GM18511 (cell line): ENCODE data around the gene DPT.

ENCODE experiments used
- ATAC-seq: cut with Tn5 transposase; IDR thresholded peaks from one replicate; pipeline ENCODE4 v1.9.1; 2021; ENCODE audit warnings: mild to moderate bottlenecking, moderate library complexity; ENCODE audit not compliant: unreplicated experiment

DPT gene

DNA sequence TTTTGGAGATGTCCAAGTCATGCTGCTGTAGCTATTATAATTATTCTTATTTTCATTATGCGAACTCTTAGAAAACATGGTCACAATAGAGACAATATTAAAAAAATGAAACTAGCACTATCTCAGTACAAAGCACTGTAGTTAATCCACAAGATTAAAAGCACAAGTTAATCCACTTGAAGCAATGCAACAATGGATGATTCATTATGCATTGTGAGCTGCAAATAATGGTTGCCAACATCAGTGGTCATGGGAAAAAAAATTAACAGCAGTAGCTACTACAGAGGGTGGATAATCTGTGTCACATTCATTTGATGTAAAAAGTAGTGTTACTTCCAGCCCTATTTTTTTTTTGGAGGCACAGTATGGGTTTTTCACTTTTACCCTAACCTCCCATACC, 56.7 kb downstream of the DPT start:
- ATAC-seq = no peak

DNA sequence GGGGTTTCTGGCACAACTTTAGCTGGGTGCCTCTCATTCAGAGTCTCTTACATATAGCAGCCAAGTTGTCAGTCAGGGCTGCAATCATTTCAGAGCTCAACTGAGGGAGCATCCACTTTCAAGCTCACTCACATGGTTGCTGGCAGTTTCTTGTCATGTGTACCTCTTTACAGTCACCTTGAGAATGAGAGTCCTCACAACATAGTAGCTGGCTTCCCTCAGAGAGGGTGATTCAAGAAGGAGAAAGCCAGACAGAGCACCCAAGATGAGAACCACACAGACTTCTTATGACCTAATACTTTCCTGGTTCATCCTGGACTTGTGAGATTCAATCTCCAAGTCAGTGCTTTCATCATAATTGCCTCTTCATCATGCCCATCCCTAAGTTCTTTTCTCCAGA, 57.2 kb downstream of the DPT start:
- no peak for ATAC-seq

DNA sequence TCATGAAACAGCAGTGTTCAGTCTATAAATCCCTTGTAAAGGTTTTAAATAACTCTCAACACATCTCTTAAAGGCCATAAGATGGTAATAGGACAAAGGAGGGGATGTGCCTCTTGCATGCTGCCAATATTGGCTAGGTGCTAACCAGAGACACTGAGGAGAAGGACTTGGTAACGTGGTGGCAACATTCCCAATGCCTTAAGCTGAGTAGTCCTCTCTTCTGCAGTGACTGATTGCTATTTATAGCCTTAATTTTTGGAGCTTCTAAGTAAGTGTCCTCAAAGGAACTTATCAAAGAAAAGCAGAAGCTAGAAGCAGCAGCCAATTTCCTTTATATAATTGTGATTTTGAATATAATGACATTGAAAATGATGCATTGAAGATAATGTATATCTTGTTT, 63.0 kb downstream of the DPT start:
- ATAC-seq = no peak

DNA sequence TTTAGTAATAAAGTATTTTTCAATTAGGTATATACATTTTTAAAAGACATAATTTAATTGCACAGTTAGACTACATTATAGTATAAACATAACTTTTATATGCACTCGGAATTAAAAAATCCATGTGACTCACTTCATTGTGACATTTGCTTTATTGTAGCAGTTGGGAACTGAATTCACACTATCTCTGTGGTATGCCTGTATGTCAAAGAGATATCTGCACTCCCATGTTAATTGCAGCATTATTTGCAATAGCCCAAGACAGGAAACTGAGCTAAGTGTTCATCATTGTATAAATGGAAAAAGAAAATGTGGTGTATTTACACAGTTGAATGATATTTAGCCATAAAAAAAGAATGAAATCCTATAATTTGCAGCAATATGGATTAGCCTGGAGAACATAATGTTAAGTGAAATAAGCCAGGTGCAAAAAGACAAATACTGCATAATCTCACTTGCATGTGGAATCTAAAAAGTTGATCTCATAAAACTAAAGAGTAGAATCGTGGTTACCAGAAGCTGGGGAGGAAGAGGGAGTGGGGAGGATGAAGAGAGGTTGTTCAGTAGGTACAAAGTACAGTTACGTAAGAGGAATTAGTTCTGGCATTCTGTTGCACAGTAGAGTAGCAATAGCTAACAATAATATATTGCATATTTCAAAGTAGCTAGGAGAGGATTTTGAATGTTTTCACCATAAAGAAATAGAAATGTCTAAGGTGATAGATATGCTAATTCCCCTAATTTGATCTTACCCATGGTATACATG, 64.8 kb downstream of the DPT start:
- no peak for ATAC-seq

GRCh38 chr1:168656485-168656884, 72.5 kb downstream of the DPT start:
- no peak for ATAC-seq

DNA sequence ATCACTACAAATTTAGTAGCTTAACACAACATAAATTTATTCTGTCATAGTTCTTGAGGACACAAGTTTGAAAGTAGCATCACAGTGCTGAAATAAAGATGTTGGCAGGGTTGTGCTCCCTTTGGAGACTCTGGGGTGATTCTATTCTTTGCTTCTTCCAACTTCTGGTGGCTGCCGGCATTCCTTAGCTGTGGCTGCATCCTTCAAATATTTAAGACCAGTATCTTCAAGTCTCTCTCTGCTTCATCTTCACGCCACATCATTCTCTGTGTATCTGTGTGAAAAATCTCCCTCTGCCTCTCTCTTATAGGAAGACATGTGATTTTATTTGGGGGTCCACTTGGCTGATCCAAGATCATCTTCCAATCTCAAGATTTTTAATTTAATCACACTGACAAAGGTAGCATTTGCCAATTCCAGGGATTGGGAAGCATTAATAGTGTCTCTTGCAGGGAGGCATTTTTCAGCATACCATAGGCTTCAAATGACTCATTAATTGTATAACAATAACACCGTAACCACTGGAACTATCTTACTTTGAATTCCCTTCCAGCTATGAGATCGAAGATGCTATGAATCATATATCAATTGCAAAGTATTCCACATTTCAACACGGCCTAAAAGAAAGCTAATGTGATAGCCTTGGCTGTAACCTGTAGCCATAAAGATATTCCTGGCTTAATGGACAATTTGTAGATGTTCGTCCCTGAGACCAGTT, 74.6 kb downstream of the DPT start:
- no peak for ATAC-seq

DNA sequence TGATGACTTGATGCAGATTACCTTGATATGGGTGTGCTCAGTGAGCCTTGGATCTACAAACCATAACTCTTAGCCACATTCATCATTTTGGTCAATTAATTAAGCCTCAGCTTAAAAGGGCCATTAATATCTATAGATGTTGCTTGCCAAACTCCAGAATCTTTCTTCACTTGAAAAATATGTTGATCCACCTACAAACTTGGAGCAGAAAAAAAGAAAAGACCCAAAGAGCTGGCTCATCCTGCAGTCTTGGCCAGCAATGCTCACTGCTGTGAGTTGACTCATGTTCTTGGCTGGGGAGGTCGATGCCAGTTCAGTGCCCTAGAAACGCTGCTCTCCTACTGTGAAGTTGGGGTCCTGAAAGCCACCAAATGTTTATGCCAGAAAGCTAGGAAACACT, 75.4 kb downstream of the DPT start:
- no peak for ATAC-seq

DNA sequence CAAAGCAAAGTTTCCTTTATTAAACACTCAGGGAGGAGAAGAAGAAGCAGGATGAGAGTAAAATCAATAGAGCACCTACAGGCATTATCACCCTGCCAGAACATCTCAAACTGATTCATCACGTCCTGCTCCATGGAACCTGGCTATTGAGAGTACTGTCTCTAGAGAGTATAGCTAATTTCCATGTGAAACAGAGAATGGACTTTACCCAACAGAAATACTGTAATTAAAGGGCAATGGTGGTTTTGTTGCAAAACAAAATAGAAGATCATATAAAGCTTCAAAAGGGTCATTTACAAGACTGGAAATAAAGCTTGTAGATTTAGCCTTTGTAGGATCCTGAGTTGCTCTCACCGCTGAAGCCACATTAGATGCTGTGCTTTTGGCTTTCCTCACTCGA, 83.3 kb downstream of the DPT start:
- ATAC-seq = no peak
